D721Med (cell line): Measurements from ENCODE around the gene FBXO21.

Experiments used
- DNase-seq: peaks from one replicate; pipeline ENCODE4 v3.0.0; 2011; ENCODE audit warnings: low spot score; ENCODE audit not compliant: insufficient read length
- FAIRE-seq: peaks from 2 replicates; lab custom pipeline; 2011; peaks lifted over from hg19 to GRCh38; lab: Jason Lieb, UNC
- CTCF ChIP-seq: IDR thresholded peaks from 2 replicates; pipeline ENCODE4 v1.5.1; 2012; ENCODE audit warnings: mild to moderate bottlenecking, control low read depth; ENCODE audit not compliant: insufficient read depth; ENCODE audit errors: missing control alignments

Gene FBXO21, protein sequence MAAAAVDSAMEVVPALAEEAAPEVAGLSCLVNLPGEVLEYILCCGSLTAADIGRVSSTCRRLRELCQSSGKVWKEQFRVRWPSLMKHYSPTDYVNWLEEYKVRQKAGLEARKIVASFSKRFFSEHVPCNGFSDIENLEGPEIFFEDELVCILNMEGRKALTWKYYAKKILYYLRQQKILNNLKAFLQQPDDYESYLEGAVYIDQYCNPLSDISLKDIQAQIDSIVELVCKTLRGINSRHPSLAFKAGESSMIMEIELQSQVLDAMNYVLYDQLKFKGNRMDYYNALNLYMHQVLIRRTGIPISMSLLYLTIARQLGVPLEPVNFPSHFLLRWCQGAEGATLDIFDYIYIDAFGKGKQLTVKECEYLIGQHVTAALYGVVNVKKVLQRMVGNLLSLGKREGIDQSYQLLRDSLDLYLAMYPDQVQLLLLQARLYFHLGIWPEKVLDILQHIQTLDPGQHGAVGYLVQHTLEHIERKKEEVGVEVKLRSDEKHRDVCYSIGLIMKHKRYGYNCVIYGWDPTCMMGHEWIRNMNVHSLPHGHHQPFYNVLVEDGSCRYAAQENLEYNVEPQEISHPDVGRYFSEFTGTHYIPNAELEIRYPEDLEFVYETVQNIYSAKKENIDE

DNA sequence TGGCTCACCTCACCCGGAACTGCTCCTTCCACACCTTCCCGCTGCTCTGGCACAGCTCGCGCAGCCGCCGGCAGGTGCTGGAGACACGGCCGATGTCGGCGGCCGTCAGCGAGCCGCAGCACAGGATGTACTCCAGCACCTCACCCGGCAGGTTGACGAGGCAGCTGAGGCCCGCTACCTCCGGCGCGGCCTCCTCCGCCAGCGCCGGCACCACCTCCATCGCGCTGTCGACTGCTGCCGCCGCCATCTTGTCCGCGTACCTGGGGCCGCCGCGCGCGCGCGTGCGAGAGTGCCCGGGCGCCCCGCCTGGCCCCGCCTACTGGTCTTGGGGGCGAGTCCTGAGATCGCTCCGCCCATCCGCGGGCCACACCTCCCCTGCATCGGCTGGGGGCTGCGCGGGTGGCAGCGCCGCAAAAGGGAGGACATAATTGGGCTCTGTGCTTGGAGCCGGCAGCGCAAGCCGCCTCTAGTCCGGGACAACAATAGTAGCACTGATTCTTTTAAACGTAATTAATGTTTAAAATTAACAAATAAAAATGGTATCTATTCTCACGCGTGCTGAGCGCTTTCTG lies at the start of gene FBXO21:
Gene FBXO21 (minus strand): TSS at position 261 of the 572 bp plus-strand sequence. CDS start 14 bp downstream, at position 247.
- FAIRE-seq: no peak
- peak; percentile 90 for DNase-seq
- no peak for TF ChIP-seq CTCF

GRCh38 chr12:117236456-117237001 lies 46.3 kb upstream of the FBXO21 start:
- TF ChIP-seq CTCF: peak; percentile 61
- FAIRE-seq (no peak), DNase-seq (peak; percentile 71)

GRCh38 chr12:117235261-117235660 lies 45.0 kb upstream of the FBXO21 start:
- no peak for TF ChIP-seq CTCF
- no peak for FAIRE-seq
- DNase-seq: no peak

GRCh38 chr12:117234441-117234840 lies 44.2 kb upstream of the FBXO21 start:
- FAIRE-seq (no peak), DNase-seq (no peak)
- no peak for TF ChIP-seq CTCF

- DNase-seq (no peak), FAIRE-seq (no peak)
Observed at GRCh38 chr12:117231750-117232149, 41.5 kb upstream of the FBXO21 start.

GRCh38 chr12:117228239-117228638 lies 38.0 kb upstream of the FBXO21 start:
- no peak for FAIRE-seq
- no peak for TF ChIP-seq CTCF
- DNase-seq: no peak

More at GRCh38 chr12:117231750-117232149, 41.5 kb upstream of the FBXO21 start:
- TF ChIP-seq CTCF: no peak
